Activated CD4-positive, alpha-beta T cell treated with anti-CD3 and anti-CD28 coated beads, Interleukin-2, amount 50 U/mL, for 48 hours (primary cell): ENCODE measurements around the gene TBX2.
"Not testable (repeated sequence)": the region's sequence is repeated elsewhere in the genome, so short reads cannot be mapped to it uniquely, and the experiment has no call there.

ENCODE experiments used
- DNase-seq, 2 experiments: peaks; one replicate each; pipeline ENCODE4 v3.0.0-alpha.2; 2020

Gene TBX2

GRCh38 chr17:61415374-61416210 is 15.9 kb downstream of the TBX2 start:
- no peak for DNase-seq

GRCh38 chr17:61416211-61416539 is 16.5 kb downstream of the TBX2 start:
- no peak for DNase-seq

DNA sequence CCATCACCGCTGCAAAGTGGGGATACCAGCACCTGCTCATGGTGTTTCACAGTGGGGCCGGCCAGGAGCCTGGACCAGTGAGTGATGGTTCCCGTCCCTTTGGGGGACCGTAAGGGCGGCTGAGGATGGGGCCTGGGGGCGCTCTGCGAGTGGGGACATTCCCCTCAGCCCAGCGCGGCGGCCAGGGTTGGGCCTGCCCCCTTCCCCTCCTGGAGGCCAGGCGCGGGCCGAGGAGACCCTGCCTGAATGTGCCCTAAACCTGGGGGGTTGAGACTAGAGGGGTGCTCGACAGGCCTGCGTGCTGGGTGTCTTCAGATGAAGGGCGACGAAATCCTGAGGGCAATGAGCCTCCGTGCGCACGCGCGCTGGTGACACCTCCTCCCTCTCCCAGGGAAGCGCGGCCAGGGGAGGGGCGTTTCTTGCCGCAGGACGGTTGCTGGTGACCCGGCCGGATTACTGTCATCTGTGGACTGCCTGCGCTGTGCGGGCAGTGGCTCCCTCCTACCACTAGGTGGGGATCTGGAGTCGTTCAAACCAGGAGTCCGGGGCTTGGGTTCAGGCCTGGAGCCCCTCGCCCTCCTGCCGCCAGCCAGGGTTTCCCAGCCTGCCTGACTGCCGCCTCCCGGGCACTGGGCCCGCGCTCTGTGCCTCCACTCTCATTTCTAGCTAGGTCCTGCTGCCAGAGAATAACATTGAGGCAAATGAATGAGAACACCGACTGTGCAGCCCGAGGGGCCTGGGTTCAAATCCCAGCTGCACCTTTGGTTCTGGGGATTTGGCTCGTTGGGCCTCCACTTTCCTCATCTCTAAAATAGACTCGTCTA is 17.1 kb downstream of the TBX2 start:
- DNase-seq = peak; percentile 72 to 80

DNA sequence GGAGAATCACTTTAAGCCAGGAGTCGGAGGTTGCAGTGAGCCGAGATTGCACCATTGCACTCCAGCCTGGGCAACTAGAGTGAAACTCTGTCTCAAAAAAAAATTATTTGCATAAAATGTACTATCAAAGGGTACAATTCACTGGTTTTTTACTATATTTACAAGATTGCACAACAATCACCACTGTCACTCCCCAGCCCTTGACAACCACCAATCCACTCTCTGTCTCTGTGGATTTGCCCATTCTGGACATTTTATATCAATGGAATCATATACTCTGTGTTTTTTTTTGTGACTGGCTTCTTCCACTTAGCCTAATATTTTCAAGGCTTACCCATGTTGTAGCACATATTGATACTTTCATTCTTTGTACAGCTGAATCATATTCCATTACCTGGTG is 18.8 kb downstream of the TBX2 start:
- no peak for DNase-seq

DNA sequence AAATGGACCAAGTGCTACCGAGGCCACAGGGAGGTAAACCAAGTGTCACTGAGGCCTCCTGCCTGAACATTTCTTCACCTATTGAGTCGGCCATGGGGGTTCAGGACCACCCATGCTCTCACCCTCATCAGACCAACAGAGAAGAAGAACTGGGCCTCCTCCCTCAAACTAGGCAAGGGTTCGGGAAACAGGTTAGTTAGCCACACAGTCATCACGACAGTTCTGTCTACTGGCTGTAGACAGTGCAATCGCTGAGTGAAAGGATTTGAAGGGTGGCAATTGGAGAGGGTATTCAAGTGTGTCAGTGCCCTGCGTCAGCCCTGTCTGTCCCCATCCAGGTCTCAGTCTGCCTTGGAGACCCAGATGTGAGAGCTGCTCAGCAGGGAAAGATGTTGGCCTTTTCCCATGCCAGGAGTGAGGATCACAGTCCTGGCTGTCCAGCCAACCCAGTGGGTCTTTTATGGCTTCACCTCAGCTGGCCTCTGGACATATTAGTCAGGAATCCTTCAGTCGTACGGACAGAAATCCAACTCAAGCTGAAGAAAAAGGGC is 19.9 kb downstream of the TBX2 start:
- DNase-seq = no peak

DNA sequence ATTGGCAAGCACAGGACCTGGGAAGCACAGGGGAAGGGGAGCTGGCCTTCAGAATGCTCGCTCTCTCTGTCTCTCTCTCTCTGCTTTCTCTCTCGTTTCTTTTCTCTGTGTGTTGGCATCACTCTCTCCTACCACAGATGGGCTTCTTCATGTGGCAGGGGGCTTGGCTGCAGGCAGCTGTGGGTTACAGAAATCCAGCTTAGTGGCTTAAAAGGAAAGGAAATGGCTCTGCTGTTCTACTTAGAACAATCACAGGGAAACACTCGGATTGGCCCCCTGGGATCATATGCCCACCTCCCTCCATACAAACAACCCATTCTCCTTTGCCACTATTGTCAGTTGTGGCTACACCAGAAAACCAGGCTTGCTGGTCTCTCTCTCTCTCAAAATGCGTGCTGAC is 20.4 kb downstream of the TBX2 start:
- no peak for DNase-seq

DNA sequence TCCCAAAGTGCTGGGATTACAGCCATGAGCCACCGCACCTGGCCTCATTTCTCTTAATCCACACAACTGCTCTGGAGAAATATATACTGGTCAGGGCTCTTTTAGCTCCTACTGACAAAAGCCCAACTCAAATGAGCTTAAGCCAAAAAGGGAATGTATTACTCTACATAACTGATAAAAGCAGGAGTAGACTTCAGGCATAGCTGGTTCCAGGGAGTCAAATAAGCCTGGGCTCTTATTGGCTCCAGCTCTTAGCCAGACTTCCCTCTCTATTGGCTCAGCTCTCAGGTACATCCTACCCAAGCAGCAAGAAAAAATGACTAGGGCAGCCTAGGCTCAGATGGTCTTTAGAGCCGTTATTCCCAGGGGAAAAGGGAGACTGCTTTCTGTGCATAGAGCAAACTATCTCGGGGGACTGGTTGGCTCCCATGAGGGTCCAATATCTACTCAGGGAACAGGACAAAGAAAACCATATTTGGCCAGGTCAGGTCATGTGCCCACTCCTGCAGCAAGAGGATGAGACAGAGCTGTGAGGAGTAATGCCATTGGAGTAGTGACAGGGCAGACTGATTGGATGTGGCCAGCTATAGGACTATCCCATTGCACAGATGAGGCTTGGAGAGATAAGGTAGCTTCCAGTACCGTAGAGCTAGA is 21.2 kb downstream of the TBX2 start:
- no peak for DNase-seq

DNA sequence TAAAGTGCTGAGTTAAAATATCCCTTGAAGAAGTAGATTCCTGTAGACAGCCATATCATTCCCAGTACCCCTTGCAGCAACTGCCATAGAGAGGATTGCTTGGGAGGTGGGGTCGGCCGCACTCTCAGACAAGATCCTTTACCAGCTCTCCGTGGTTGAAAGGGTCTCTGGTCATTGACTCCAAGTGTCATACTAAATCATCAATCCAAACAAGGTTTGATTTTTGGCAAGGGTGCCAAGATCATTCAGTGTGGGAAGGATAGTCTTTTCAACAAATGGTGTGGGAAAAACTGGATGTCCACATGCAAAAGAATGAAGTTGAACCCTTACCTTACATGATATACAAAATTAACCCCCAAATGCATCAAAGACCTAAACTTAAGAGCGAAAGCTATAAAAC is 21.8 kb downstream of the TBX2 start:
- no peak for DNase-seq

GRCh38 chr17:61422116-61422799 is 22.6 kb downstream of the TBX2 start:
- no peak for DNase-seq

GRCh38 chr17:61422869-61423268 is 23.2 kb downstream of the TBX2 start:
- DNase-seq = no peak

DNA sequence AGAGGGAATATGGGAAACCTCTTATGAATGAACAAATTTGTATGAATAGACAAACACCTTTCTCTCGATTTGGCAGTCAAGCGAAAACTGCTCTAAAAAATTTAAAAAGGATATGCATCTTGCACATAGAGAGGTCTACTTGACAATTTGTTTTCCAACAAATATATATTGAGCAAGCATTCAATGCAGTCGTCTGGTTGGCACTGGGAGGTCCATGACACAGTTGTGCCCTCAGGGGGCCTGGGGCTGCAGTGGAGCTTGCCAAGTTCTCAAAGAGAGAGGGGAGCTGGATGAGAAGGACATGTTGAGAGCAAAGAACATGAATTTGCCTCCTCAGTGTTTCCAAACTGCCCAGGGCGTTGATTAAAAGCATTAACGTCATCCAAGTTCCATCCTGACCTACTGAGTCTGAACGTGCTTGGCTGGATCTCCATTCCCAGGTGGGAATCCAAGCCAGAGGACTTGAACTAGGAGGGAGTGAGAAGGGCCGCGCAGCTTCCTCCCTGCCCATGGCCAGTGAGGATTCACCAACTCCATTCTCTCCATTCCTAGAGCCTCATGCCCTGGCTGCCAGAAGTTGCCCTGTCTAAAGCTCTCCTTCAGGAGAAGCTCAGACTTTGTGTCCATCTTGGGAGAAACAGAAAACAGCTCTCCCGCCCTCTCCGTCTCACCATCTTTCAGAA is 24.5 kb downstream of the TBX2 start:
- DNase-seq = no peak

DNA sequence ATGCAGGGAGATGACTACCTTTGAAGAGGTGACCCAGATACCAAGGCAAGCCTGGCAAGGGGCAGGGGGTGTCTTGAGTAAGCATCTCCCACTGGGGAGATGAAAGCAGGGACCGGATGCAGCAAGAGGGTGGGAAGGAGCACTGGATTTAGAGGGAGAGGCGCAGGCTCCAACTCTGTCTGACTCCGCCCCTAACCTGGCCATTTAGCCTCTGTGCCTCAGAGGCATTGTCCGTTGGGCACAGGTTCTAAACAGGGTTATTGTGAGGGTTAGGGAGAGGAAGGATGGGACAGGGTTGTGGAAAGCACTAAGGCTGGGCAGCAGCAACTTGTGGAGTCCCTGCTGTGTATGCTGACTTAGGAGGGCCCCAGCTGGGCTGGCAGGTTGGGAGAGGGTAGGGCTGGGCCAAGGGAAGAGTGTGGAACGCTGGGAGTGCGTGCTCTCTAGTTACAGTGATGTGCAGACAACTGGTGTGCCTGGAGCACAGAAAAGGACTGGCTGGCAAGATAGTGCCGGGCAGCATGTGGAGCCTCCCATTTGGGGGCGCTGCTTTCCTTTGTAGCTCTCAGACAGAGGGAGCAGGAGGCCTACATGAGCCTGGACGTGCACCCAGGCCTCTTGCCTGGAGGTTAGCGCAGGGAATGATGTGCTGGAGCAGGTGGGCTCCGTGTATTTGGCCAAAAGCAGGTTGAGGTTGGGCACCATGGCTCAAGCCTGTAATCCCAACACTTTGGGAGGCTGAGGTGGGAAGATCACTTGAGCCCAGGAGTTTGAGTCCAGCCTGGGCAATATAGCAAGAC is 26.2 kb downstream of the TBX2 start:
- DNase-seq = no peak

GRCh38 chr17:61426482-61427304 is 27.1 kb downstream of the TBX2 start:
- no peak for DNase-seq

DNA sequence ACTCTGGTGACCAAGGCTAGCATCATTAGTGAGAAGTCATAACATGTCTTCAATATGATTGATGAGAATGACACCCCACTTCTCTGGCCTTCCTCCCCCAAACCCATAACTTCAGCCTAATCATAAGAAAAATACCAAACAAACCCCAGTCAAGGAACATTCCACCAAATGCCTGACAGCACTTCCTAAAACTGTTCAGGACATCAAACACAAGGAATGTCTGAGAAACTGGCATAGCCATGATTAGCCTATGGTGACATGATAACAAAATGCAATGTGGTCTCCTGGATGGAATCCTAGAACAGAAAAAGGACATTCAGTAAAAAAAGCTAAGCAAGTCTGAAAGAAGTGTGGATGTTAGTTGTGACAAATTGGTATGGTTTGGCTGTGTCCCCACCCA is 27.9 kb downstream of the TBX2 start:
- DNase-seq = no peak

DNA sequence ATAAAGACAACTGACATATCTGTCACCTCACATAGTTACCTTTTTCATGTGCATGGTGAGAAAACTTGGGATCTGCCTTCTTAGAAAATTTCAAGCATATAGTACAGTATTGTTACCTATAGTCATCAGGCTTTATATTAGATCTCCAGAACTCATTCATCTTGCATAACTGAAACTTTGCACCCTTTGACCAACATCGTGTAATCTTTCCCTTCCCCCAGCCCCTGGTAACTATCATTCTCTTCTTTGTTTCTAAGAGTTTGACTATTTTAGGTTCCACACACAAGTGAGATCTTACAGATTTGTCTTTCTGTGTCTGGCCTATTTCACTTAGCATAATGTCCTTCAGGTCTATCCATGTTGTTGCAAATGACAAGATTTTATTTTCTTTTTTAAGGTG is 29.6 kb downstream of the TBX2 start:
- DNase-seq = no peak

DNA sequence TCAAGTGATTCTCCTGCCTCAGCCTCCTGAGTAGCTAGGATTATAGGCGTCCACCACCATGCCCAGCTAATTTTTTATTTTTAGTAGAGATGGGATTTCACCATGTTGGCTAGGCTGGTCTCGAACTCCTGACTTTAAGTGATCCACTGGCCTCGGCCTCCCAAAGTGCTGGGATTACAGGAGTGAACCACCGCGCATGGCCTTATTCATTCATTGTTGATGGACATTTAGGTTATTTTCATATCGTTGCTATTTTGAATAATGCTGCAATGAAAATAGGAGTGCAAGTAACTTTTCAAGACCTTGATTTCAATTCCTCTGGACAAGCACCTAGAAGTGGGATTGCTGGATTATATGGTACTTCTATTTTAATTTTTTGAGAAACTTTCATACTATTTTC is 30.2 kb downstream of the TBX2 start:
- DNase-seq = not testable (repeated sequence)

GRCh38 chr17:61431594-61432311 is 32.1 kb downstream of the TBX2 start:
- DNase-seq = no peak

DNA sequence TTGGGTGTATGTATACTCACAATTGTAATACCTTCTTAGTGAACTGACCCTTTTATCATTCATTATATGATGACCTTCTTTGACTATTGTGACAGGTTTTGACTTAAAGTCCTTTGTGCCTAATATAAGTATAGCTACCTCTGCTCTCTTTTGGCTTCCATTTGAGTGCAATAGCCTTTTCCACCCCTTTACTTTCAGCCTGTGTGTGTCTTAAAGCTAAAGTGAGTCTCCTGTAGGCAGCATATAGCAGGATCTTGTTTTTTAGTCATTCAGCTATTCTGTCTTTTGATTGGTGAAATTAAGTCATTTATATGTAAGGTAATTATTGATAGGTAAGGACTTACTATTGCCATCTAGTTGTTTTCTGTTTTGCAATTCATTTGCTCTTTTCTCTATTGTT is 36.6 kb downstream of the TBX2 start:
- no peak for DNase-seq

- no peak for DNase-seq
These were observed 37.5 kb downstream of the TBX2 start for GRCh38 chr17:61436995-61437704.
